H9 (cell line): Measurements from ENCODE around the gene SH3BP1. TPM values are rescaled to one million over a fixed set of nuclear protein-coding genes. Genes with fewer than 3 reads are reported as not detected.

ENCODE experiments used
- DNase-seq: peaks from one replicate; pipeline ENCODE4 v3.0.0-alpha.2; 2017
- H2AFZ ChIP-seq: one replicate; pipeline ENCODE4 v1.6.1; 2013; ENCODE audit warnings: mild to moderate bottlenecking, low read length, control low read depth, moderate library complexity
- H2AK5ac ChIP-seq: 2 replicates; pipeline ENCODE4 v1.6.1; 2013; ENCODE audit warnings: low read length, control low read depth, mixed read lengths; ENCODE audit not compliant: insufficient read length
- H2BK120ac ChIP-seq: one replicate; pipeline ENCODE4 v1.6.1; 2013; ENCODE audit warnings: low read depth, mild to moderate bottlenecking, low read length, control low read depth, inconsistent platforms; ENCODE audit not compliant: poor library complexity, severe bottlenecking
- H2BK12ac ChIP-seq: 2 replicates; pipeline ENCODE4 v1.6.1; 2013; ENCODE audit warnings: low read length, control low read depth, mixed read lengths, low read depth; ENCODE audit not compliant: insufficient read length
- H2BK15ac ChIP-seq: 2 replicates; pipeline ENCODE4 v1.6.1; 2013; ENCODE audit warnings: low read depth, low read length, control low read depth
- H2BK20ac ChIP-seq: one replicate; pipeline ENCODE4 v1.6.1; 2013; ENCODE audit warnings: low read depth, mild to moderate bottlenecking, low read length, control low read depth, inconsistent platforms; ENCODE audit not compliant: poor library complexity, severe bottlenecking
- H2BK5ac ChIP-seq: 2 replicates; pipeline ENCODE4 v1.6.1; 2013; ENCODE audit warnings: low read length, control low read depth, mixed read lengths; ENCODE audit not compliant: insufficient read length
- H3K14ac ChIP-seq: 2 replicates; pipeline ENCODE4 v1.6.1; 2013; ENCODE audit warnings: low read length, control low read depth; ENCODE audit not compliant: insufficient read depth
- H3K18ac ChIP-seq: 2 replicates; pipeline ENCODE4 v1.6.1; 2013; ENCODE audit warnings: low read depth, mild to moderate bottlenecking, mixed read lengths, low read length, control low read depth; ENCODE audit not compliant: insufficient read length
- H3K23ac ChIP-seq: 2 replicates; pipeline ENCODE4 v1.6.1; 2013; ENCODE audit warnings: low read length, control low read depth, mixed read lengths, low read depth; ENCODE audit not compliant: insufficient read length
- H3K23me2 ChIP-seq: 2 replicates; pipeline ENCODE4 v1.6.1; 2013; ENCODE audit warnings: low read depth, mild to moderate bottlenecking, mixed read lengths, low read length, control low read depth; ENCODE audit not compliant: insufficient read length, poor library complexity, severe bottlenecking
- H3K27ac ChIP-seq: 2 replicates; pipeline ENCODE4 v1.5.1; 2013; ENCODE audit warnings: low read length, control low read depth, mixed read lengths, low read depth; ENCODE audit not compliant: insufficient read length
- H3K27me3 ChIP-seq: 2 replicates; pipeline ENCODE4 v1.6.1; 2013; ENCODE audit warnings: low read length, control low read depth, inconsistent platforms; ENCODE audit not compliant: insufficient read depth
- H3K4ac ChIP-seq: 2 replicates; pipeline ENCODE4 v1.6.1; 2013; ENCODE audit warnings: low read depth, mild to moderate bottlenecking, control low read depth, inconsistent platforms, low read length, moderate library complexity
- H3K4me1 ChIP-seq: 2 replicates; pipeline ENCODE4 v1.6.1; 2013; ENCODE audit warnings: low read length, control low read depth, inconsistent platforms; ENCODE audit not compliant: insufficient read depth
- H3K4me2 ChIP-seq: 2 replicates; pipeline ENCODE4 v1.6.1; 2013; ENCODE audit warnings: low read length, control low read depth, mixed read lengths; ENCODE audit not compliant: insufficient read length, insufficient read depth
- H3K56ac ChIP-seq: 2 replicates; pipeline ENCODE4 v1.6.1; 2013; ENCODE audit warnings: low read depth, mild to moderate bottlenecking, mixed read lengths, low read length, control low read depth; ENCODE audit not compliant: insufficient read length
- H3K79me1 ChIP-seq: 2 replicates; pipeline ENCODE4 v1.6.1; 2013; ENCODE audit warnings: low read depth, mild to moderate bottlenecking, moderate library complexity, low read length, control low read depth, inconsistent platforms; ENCODE audit not compliant: insufficient read depth, poor library complexity, severe bottlenecking
- H3K79me2 ChIP-seq: 2 replicates; pipeline ENCODE4 v1.6.1; 2013; ENCODE audit warnings: low read length, control low read depth, inconsistent platforms; ENCODE audit not compliant: insufficient read depth
- H3K9ac ChIP-seq: 2 replicates; pipeline ENCODE4 v1.6.1; 2013; ENCODE audit warnings: low read length, control low read depth, mixed read lengths; ENCODE audit not compliant: insufficient read length; ENCODE audit errors: extremely low read depth
- H3K9me3 ChIP-seq: one replicate; pipeline ENCODE4 v1.6.1; 2013; ENCODE audit warnings: low read depth, low read length, inconsistent platforms; ENCODE audit not compliant: control insufficient read depth
- H3T11ph ChIP-seq: one replicate; pipeline ENCODE4 v1.6.1; 2013; ENCODE audit warnings: mild to moderate bottlenecking, low read length, control low read depth, inconsistent platforms
- H4K20me1 ChIP-seq: one replicate; pipeline ENCODE4 v1.6.1; 2013; ENCODE audit not compliant: control insufficient read depth, insufficient read length, insufficient read depth
- H4K5ac ChIP-seq: 2 replicates; pipeline ENCODE4 v1.6.1; 2013; ENCODE audit warnings: low read depth, mild to moderate bottlenecking, mixed read lengths, low read length, control low read depth; ENCODE audit not compliant: insufficient read length
- H4K8ac ChIP-seq: replicated peaks from 2 replicates; pipeline ENCODE4 v1.6.1; 2013; ENCODE audit warnings: low read length, control low read depth, mixed read lengths, low read depth; ENCODE audit not compliant: insufficient read length
- H4K91ac ChIP-seq: 2 replicates; pipeline ENCODE4 v1.6.1; 2013; ENCODE audit warnings: low read depth, mild to moderate bottlenecking, moderate library complexity, mixed read lengths, low read length, control low read depth; ENCODE audit not compliant: insufficient read length
- H3K27ac Mint-ChIP-seq, 3 experiments: 2 replicates in 2 of 3; 3 replicates in 1 of 3; pipeline ENCODE4 v1.8.0; 2020 to 2021; ENCODE audit warnings: mixed read lengths in 3 of 3, mild to moderate bottlenecking in 1 of 3, moderate library complexity in 1 of 3
- H3K27me3 Mint-ChIP-seq: 2 replicates; pipeline ENCODE4 v1.8.0; 2021; ENCODE audit warnings: low read depth, mild to moderate bottlenecking, moderate library complexity, mixed read lengths
- H3K36me3 Mint-ChIP-seq, 3 experiments: 2 replicates in 2 of 3; 3 replicates in 1 of 3; pipeline ENCODE4 v1.8.0; 2020 to 2021; ENCODE audit warnings: low read depth in 3 of 3, mixed read lengths in 3 of 3; ENCODE audit not compliant: insufficient read depth in 1 of 3
- H3K4me1 Mint-ChIP-seq, 2 experiments: 2 replicates each; pipeline ENCODE4 v1.8.0; 2020; ENCODE audit warnings: mixed read lengths in 2 of 2
- H3K4me3 Mint-ChIP-seq, 2 experiments: 2 replicates in 1 of 2; 3 replicates in 1 of 2; pipeline ENCODE4 v1.8.0; 2020 to 2021; ENCODE audit warnings: mild to moderate bottlenecking in 2 of 2, mixed read lengths in 2 of 2, moderate library complexity in 1 of 2
- H3K9me3 Mint-ChIP-seq, 2 experiments: 2 replicates in 1 of 2; 3 replicates in 1 of 2; pipeline ENCODE4 v1.8.0; 2020; ENCODE audit warnings: mild to moderate bottlenecking in 2 of 2, mixed read lengths in 2 of 2, moderate library complexity in 1 of 2
- WGBS: extraction: QIAGEN DNeasy Blood & Tissue Kit; methylation state at CpG from one replicate; pipeline ENCODE4 v1.1.7; 2013; ENCODE audit warnings: missing lambda C conversion rate, low lambda C conversion rate, mixed read lengths; ENCODE audit not compliant: insufficient read length; ENCODE audit errors: extremely low coverage; 5-methylcytosine and 5-hydroxymethylcytosine counted together
- total RNA-seq: library from RNA; stranded (reverse); gene quantifications from 2 replicates; pipeline ENCODE4 v1.2.1, GENCODE V29; 2021
- TF ChIP-seq, protein P1 (sequence below): fragments of 200-600 bp; sonication (generic); conservative IDR thresholded peaks from 3 replicates; pipeline ENCODE4 v1.8.0; 2021; ENCODE audit warnings: antibody characterized with exemption, mild to moderate bottlenecking

SH3BP1 gene
- total RNA-seq, 1 experiment from 2014 or later: 33.6 TPM

DNA sequence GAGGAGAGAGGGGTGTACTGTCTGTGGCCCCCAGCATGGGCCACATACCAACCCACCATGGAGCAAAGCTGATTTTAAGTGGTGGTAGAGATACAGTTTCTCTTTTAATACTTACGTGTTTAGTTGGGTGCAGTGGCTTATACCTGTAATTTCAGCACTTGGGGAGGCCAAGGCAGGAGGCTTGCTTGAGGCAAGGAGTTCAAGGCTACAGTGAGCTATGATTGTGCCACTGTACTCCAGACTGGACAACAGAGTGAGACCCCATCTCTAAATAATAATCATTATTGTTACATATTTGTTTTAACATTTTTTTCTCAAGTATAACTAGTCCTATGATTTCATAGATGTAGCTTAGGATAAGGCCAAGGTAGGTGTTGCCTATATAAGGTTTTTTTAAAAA, 22.0 kb upstream of the SH3BP1 start:
- H2BK20ac ChIP-seq: no peak overlapping the region
- TF ChIP-seq, protein P1, sequence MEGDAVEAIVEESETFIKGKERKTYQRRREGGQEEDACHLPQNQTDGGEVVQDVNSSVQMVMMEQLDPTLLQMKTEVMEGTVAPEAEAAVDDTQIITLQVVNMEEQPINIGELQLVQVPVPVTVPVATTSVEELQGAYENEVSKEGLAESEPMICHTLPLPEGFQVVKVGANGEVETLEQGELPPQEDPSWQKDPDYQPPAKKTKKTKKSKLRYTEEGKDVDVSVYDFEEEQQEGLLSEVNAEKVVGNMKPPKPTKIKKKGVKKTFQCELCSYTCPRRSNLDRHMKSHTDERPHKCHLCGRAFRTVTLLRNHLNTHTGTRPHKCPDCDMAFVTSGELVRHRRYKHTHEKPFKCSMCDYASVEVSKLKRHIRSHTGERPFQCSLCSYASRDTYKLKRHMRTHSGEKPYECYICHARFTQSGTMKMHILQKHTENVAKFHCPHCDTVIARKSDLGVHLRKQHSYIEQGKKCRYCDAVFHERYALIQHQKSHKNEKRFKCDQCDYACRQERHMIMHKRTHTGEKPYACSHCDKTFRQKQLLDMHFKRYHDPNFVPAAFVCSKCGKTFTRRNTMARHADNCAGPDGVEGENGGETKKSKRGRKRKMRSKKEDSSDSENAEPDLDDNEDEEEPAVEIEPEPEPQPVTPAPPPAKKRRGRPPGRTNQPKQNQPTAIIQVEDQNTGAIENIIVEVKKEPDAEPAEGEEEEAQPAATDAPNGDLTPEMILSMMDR: no peak
- no peak overlapping the region for H2AK5ac ChIP-seq
- no peak overlapping the region for H3K14ac ChIP-seq
- H3K56ac ChIP-seq: no peak overlapping the region
- H2BK12ac ChIP-seq: no peak overlapping the region
- no peaks in the 10 kb centered on the region for H3K9me3 ChIP-seq
- H3K79me2 ChIP-seq: no peaks in the 10 kb centered on the region
- H3K27ac ChIP-seq: no peak overlapping the region
- Mint-ChIP-seq H3K9me3 (no peaks in the 10 kb centered on the region), H3K27ac (no peak overlapping the region), H3K36me3 (peaks cover 10 to 48% (median 47%) of the 10 kb centered on the region in 3 experiments; a peak in 6 of 7 replicates), H3K4me3 (no peak overlapping the region), H3K27me3 (no peaks in the 10 kb centered on the region; the same call in 1 of the 2 replicates), H3K4me1 (no peaks in the 10 kb centered on the region)
- no peaks in the 10 kb centered on the region for H3K23me2 ChIP-seq
- no peak overlapping the region for H3K4ac ChIP-seq
- no peak overlapping the region for H4K91ac ChIP-seq
- no peak overlapping the region for H3K23ac ChIP-seq
- no peak overlapping the region for H2BK5ac ChIP-seq
- DNase-seq: no peak
- H3K4me2 ChIP-seq: no peak overlapping the region
- no peaks in the 10 kb centered on the region for H3K27me3 ChIP-seq
- H3K4me1 ChIP-seq: no peaks in the 10 kb centered on the region
- no peak overlapping the region for H3K9ac ChIP-seq
- no peak overlapping the region for H4K8ac ChIP-seq
- H4K20me1 ChIP-seq: no peaks in the 10 kb centered on the region
- H2AFZ ChIP-seq: no peak overlapping the region
- H2BK120ac ChIP-seq: no peak overlapping the region
- no peak overlapping the region for H3T11ph ChIP-seq
- H2BK15ac ChIP-seq: no peak overlapping the region
- no peak overlapping the region for H4K5ac ChIP-seq
- no peak overlapping the region for H3K18ac ChIP-seq
- no peaks in the 10 kb centered on the region for H3K79me1 ChIP-seq
- no CpG with 5 or more reads among the region's 1 CpG for WGBS
